PC-9 (cell line): ENCODE data around the gene UROD. TPM values are rescaled to one million over a fixed set of nuclear protein-coding genes. Genes with fewer than 3 reads are reported as not detected.

Experiments used
- Bru-seq: library from RNA; stranded (reverse); fragments of 400-500 nt; gene quantifications from one replicate; lab custom pipeline; 2021; lab: Mats Ljungman, UMichigan
- BruChase-seq, 2 experiments: library from RNA; stranded (reverse); fragments of 400-500 nt; gene quantifications; one replicate each; lab custom pipeline; 2021; lab: Mats Ljungman, UMichigan
- BruUV-seq: library from RNA; stranded (reverse); fragments of 400-500 nt; replicated peaks from 2 replicates; lab custom pipeline; 2021; lab: Mats Ljungman, UMichigan
- CTCF ChIA-PET: fragments of 300-600 bp; sonication (Branson Sonifier 250); formaldehyde crosslinking; loops from one replicate; lab custom pipeline; 2022; ENCODE audit warnings: antibody characterized with exemption; lab: Charles Lee
- POLR2A ChIA-PET: fragments of 300-600 bp; sonication (Branson Sonifier 250); formaldehyde crosslinking; loops from one replicate; lab custom pipeline; 2022; ENCODE audit warnings: antibody characterized with exemption; ENCODE audit not compliant: unreplicated experiment; lab: Charles Lee
- DNase-seq, 2 experiments: peaks; one replicate each; pipeline versions ENCODE4 v3.0.0 to v3.0.0-alpha.2; 2015 to 2022; ENCODE audit warnings: mixed read lengths in 1 of 2
- H2AFZ ChIP-seq: fragments of 200-600 bp; sonication (generic); 2 replicates; pipeline ENCODE4 v1.8.1; 2017; ENCODE audit warnings: antibody characterized with exemption
- H3F3A ChIP-seq: fragments of 200-600 bp; sonication (generic); 2 replicates; pipeline ENCODE4 v1.8.1; 2017; ENCODE audit warnings: antibody characterized with exemption, mild to moderate bottlenecking, low read depth; ENCODE audit not compliant: insufficient read depth
- H3K27ac ChIP-seq: fragments of 200-600 bp; sonication (generic); 2 replicates; pipeline ENCODE4 v1.6.1; 2016; ENCODE audit warnings: mixed run types
- H3K27me3 ChIP-seq: fragments of 200-600 bp; sonication (generic); 2 replicates; pipeline ENCODE4 v1.6.1; 2016; ENCODE audit warnings: low read depth, mixed run types; ENCODE audit not compliant: insufficient read depth
- H3K36me3 ChIP-seq: fragments of 200-600 bp; sonication (generic); 2 replicates; pipeline ENCODE4 v1.6.1; 2016; ENCODE audit warnings: low read depth, mixed run types
- H3K4me1 ChIP-seq: fragments of 200-600 bp; sonication (generic); replicated peaks from 2 replicates; pipeline ENCODE4 v1.6.1; 2016; ENCODE audit warnings: mixed run types; ENCODE audit not compliant: insufficient read depth
- H3K4me2 ChIP-seq: fragments of 200-600 bp; sonication (generic); 2 replicates; pipeline ENCODE4 v1.6.1; 2017; ENCODE audit warnings: mixed run types
- H3K4me3 ChIP-seq: fragments of 200-600 bp; sonication (generic); 2 replicates; pipeline ENCODE4 v1.6.1; 2016; ENCODE audit warnings: mixed run types
- H3K79me2 ChIP-seq: fragments of 200-600 bp; sonication (generic); 2 replicates; pipeline ENCODE4 v1.6.1; 2017; ENCODE audit warnings: low read depth, mixed run types
- H3K9me2 ChIP-seq: fragments of 200-600 bp; sonication (generic); 2 replicates; pipeline ENCODE4 v1.8.1; 2017; ENCODE audit warnings: mild to moderate bottlenecking; ENCODE audit not compliant: insufficient read depth
- H3K9me3 ChIP-seq: fragments of 200-600 bp; sonication (generic); 2 replicates; pipeline ENCODE4 v1.8.1; 2016; ENCODE audit warnings: low read depth; ENCODE audit not compliant: insufficient read depth
- H4K20me1 ChIP-seq: fragments of 200-600 bp; sonication (generic); 2 replicates; pipeline ENCODE4 v1.8.1; 2017; ENCODE audit not compliant: insufficient read depth
- CTCF ChIP-seq: fragments of 200-600 bp; sonication (generic); conservative IDR thresholded peaks from 2 replicates; pipeline ENCODE4 v1.6.1; 2017; ENCODE audit warnings: mixed run types, antibody characterized with exemption, mild to moderate bottlenecking, moderate library complexity
- EZH2 ChIP-seq: fragments of 200-600 bp; sonication (generic); IDR thresholded peaks from 2 replicates; pipeline ENCODE4 v1.8.0; 2017; ENCODE audit warnings: antibody characterized with exemption, low read depth
- intact Hi-C: fragments of 100-400 bp; cut with micrococcal nuclease; formaldehyde crosslinking; loops from one replicate; pipeline ENCODE4 v1.10.0; 2022; ENCODE audit not compliant: unreplicated experiment
- long read RNA-seq: library from polyadenylated mRNA; stranded (forward); transcript quantifications from one replicate; pipeline ENCODE4 v2.0.0, GENCODE V29; 2022
- total RNA-seq: library from RNA; stranded (reverse); gene quantifications from 2 replicates; pipeline ENCODE4 v1.2.3, GENCODE V29; 2021

Gene UROD
- total RNA-seq = 77.4 and 81.1 TPM in 2 replicates
- Bru-seq, nascent RNA = percentile 71 among the genes with signal in this experiment
- percentile 77 among the genes with signal in this experiment for BruChase-seq, experiment 1, labeled RNA remaining after a 2-hour chase
- percentile 85 among the genes with signal in this experiment for BruChase-seq, experiment 2, labeled RNA remaining after a 6-hour chase
- long read RNA-seq, transcript UROD-201 (10 exons, 1,300 nt) = major isoform, 187 of 299 reads
- long read RNA-seq, partial matches to known transcripts = 13 of 299 reads
- long read RNA-seq, other reads (novel, unspliced or antisense) = 96 of 299 reads

DNA sequence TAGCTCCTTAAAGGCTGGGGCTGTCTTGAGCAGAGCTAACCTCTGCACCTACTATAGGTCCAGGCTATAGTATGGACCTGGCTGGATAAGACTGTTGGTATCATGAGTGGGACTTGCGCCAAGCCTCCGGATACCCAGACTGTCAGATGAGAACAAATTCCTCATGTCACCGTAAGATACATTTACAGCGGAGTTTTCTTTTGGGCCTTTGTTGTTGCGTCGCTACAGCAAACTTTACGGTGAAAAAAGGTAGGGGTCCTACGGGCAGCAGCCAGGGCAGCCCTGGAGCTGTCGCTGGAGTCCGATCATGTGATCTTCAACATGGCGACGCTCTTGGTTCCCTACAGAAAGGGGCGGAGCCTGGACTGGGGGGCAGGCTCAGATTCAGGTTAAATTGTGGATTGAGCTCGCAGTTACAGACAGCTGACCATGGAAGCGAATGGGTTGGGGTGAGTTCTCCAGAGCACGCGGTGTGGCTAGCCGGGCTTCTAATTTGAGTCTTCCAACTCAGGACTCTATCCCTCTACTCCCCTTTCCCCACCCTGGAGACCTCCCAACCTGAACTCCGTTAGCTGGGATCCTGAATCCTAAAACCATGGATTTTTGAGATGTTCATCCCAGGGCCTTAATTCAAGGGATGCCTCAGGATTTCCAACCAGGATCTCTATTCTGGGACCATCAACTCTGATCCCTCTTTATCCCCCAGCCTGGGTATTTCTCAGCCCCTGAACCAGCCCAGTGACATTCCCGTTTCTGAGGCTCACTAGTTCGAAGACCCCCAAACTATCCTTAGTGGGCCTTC is at the start of gene UROD:
Gene UROD (plus strand): TSS at position 418 of the 802 bp plus-strand sequence. CDS start 12 bp downstream, at position 430.
- no peak for TF ChIP-seq CTCF
- no peak for TF ChIP-seq EZH2
- peaks cover 20% of the 10 kb centered on the region for H3K4me1 ChIP-seq
- POLR2A ChIA-PET = interaction anchor here (0.5 to 1.5 kb wide), 18 partner anchors 14 to 1335 kb away, joined by 3 to 26 read pairs (median 6); partner anchors contain the start of genes ARMH1, PLK3, RNU5D-1 and TESK2
- peaks cover 14% of the 10 kb centered on the region; the same call in 1 of the 2 replicates for H3K79me2 ChIP-seq
- H3K36me3 ChIP-seq = no peaks in the 10 kb centered on the region
- CTCF ChIA-PET = interaction anchor here (0.6 to 4.5 kb wide), 11 partner anchors 28 to 539 kb away, joined by 3 to 53 read pairs (median 4); partner anchors contain the start of gene PLK3
- no peaks in the 10 kb centered on the region for H4K20me1 ChIP-seq
- no peaks in the 10 kb centered on the region for H3K27me3 ChIP-seq
- peak within 1 kb of the TSS; percentile 75 for H3K4me3 ChIP-seq
- H2AFZ ChIP-seq = peak within 1 kb of the TSS; percentile 98
- DNase-seq = peak; percentile 91 to 94
- intact Hi-C loops = loop anchor here (1.0 to 10.0 kb wide), 8 partner anchors 176 to 1333 kb away; partner anchors contain the start of genes NASP, NSUN4 and RNU5D-1
- H3K9me3 ChIP-seq = no peaks in the 10 kb centered on the region
- no peaks in the 10 kb centered on the region for H3K9me2 ChIP-seq
- no TSS peak for BruUV-seq
- peak within 1 kb of the TSS; percentile 98 for H3K4me2 ChIP-seq
- peaks cover 16% of the 10 kb centered on the region; the same call in 1 of the 2 replicates for H3F3A ChIP-seq
- peak within 1 kb of the TSS; percentile 41 for H3K27ac ChIP-seq

GRCh38 chr1:44962729-44963128 is 49.3 kb upstream of the UROD start:
- Histone ChIP-seq H3K79me2 (no peaks in the 10 kb centered on the region), H3K4me1 (0 out of 2 replicates have a peak, but pooled peaks cover under 1% of the 10 kb centered on the region), H3K27ac (no peak overlapping the region), H3K4me2 (no peak overlapping the region), H3K27me3 (no peaks in the 10 kb centered on the region), H3K4me3 (no peak overlapping the region), H3K9me2 (no peaks in the 10 kb centered on the region), H4K20me1 (no peaks in the 10 kb centered on the region), H3F3A (no peaks in the 10 kb centered on the region), H3K36me3 (no peaks in the 10 kb centered on the region), H2AFZ (no peak overlapping the region), H3K9me3 (no peaks in the 10 kb centered on the region)
- no peak for DNase-seq
- intact Hi-C loops = no loop called here
- POLR2A ChIA-PET = no interaction called here
- CTCF ChIA-PET = no interaction called here
- no TSS peak for BruUV-seq
- TF ChIP-seq CTCF (no peak), EZH2 (no peak)

DNA sequence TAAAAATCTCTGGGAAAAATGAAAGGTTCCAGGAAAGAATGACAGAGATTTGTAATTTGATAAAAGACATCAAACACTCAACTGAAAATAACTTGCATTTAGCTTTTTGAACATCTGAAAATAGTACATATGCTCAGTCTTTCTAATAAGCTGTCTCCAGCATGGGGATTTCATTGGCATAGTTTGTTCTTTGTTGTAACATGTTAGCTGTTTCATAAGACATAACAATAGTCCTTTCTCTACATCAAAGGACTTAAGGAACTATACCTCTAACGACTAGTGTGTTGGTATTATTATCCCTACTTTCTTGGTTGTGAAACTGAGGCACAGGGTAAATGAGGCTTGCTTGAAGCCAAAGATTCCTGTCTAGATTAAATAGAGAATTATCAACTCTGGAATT is 47.7 kb upstream of the UROD start:
- H3K27ac ChIP-seq = no peak overlapping the region
- no TSS peak for BruUV-seq
- H3F3A ChIP-seq = no peaks in the 10 kb centered on the region
- no peak for DNase-seq
- no peaks in the 10 kb centered on the region for H3K4me1 ChIP-seq
- ChIA-PET CTCF (interaction anchor here (0.6 kb wide), 1 partner anchor 1681 kb away, joined by 3 read pairs; no protein-coding TSS in a partner anchor), POLR2A (no interaction called here)
- no peaks in the 10 kb centered on the region for H3K27me3 ChIP-seq
- no peaks in the 10 kb centered on the region for H3K36me3 ChIP-seq
- no peak overlapping the region for H3K4me2 ChIP-seq
- intact Hi-C loops = no loop called here
- no peak for TF ChIP-seq EZH2
- TF ChIP-seq CTCF = no peak
- no peaks in the 10 kb centered on the region for H3K79me2 ChIP-seq
- H4K20me1 ChIP-seq = no peaks in the 10 kb centered on the region
- no peaks in the 10 kb centered on the region for H3K9me2 ChIP-seq
- H3K4me3 ChIP-seq = no peak overlapping the region
- H3K9me3 ChIP-seq = no peaks in the 10 kb centered on the region
- no peak overlapping the region for H2AFZ ChIP-seq
